Liver (tissue), 9 donors: Measurements from ENCODE around the gene APOB. TPM values are rescaled to one million over a fixed set of nuclear protein-coding genes. Genes with fewer than 3 reads are reported as not detected.

Experiments used
- DNase-seq: peaks from one replicate; pipeline ENCODE4 v3.0.0-alpha.2; 2017; ENCODE audit warnings: low spot score
- H3K27ac ChIP-seq, 2 donors: one replicate each; pipeline ENCODE4 v1.7.0; 2013; ENCODE audit warnings: inconsistent platforms in 2 of 2, low read length in 2 of 2, control low read depth in 1 of 2, low read depth in 1 of 2, mild to moderate bottlenecking in 1 of 2
- H3K27me3 ChIP-seq, 4 donors: one replicate each; pipeline versions ENCODE4 v1.6.1 to v1.7.0; 2013; ENCODE audit warnings: low read length in 3 of 4, inconsistent platforms in 1 of 4, mild to moderate bottlenecking in 1 of 4, moderate library complexity in 1 of 4; ENCODE audit not compliant: control insufficient read depth in 4 of 4, insufficient read depth in 4 of 4
- H3K36me3 ChIP-seq, 4 donors: one replicate each; pipeline versions ENCODE4 v1.6.1 to v1.7.0; 2013; ENCODE audit warnings: low read length in 3 of 4, mild to moderate bottlenecking in 3 of 4, low read depth in 1 of 4, moderate library complexity in 1 of 4; ENCODE audit not compliant: control insufficient read depth in 4 of 4, insufficient read depth in 3 of 4
- H3K4me1 ChIP-seq, 4 donors: one replicate each; pipeline versions ENCODE4 v1.6.1 to v1.7.0; 2013; ENCODE audit warnings: low read length in 3 of 4, mild to moderate bottlenecking in 3 of 4, moderate library complexity in 1 of 4; ENCODE audit not compliant: control insufficient read depth in 4 of 4, insufficient read depth in 4 of 4
- H3K4me3 ChIP-seq, 3 donors: one replicate each; pipeline versions ENCODE4 v1.6.1 to v1.7.0; 2013; ENCODE audit warnings: low read length in 3 of 3, control low read depth in 1 of 3, low read depth in 1 of 3, mild to moderate bottlenecking in 1 of 3
- H3K9ac ChIP-seq, 2 donors: one replicate each; pipeline ENCODE4 v1.7.0; 2013; ENCODE audit warnings: low read length in 2 of 2, mild to moderate bottlenecking in 2 of 2, moderate library complexity in 2 of 2, control low read depth in 1 of 2, low read depth in 1 of 2
- H3K9me3 ChIP-seq, 4 donors: one replicate each; pipeline versions ENCODE4 v1.6.1 to v1.7.0; 2013; ENCODE audit warnings: low read length in 3 of 4; ENCODE audit not compliant: control insufficient read depth in 4 of 4
- EGR1 ChIP-seq, 2 donors: IDR thresholded peaks; 2 replicates each; pipeline ENCODE4 v1.6.1; 2016 to 2018; ENCODE audit warnings: antibody characterized with exemption in 2 of 2, low read depth in 2 of 2
- FOXA1 ChIP-seq: IDR thresholded peaks from 2 replicates; pipeline ENCODE4 v1.6.1; 2016; ENCODE audit warnings: antibody characterized with exemption
- FOXA2 ChIP-seq: IDR thresholded peaks from 2 replicates; pipeline ENCODE4 v1.6.1; 2016; ENCODE audit warnings: antibody characterized with exemption
- GABPA ChIP-seq, 2 donors: IDR thresholded peaks in 1 of 2; conservative IDR thresholded peaks in 1 of 2; 2 replicates each; pipeline ENCODE4 v1.6.1; 2016; ENCODE audit warnings: antibody characterized with exemption in 2 of 2, mild to moderate bottlenecking in 1 of 2, moderate library complexity in 1 of 2
- HNF4A ChIP-seq, 2 donors: conservative IDR thresholded peaks; 2 replicates each; pipeline ENCODE4 v1.6.1; 2016; ENCODE audit warnings: antibody characterized with exemption in 2 of 2, mild to moderate bottlenecking in 2 of 2
- HNF4G ChIP-seq: IDR thresholded peaks from 2 replicates; pipeline ENCODE4 v1.6.1; 2016; ENCODE audit warnings: antibody characterized with exemption
- JUND ChIP-seq, 2 donors: IDR thresholded peaks; 2 replicates each; pipeline ENCODE4 v1.6.1; 2016; ENCODE audit warnings: antibody characterized with exemption in 2 of 2
- NR2F2 ChIP-seq: IDR thresholded peaks from 2 replicates; pipeline ENCODE4 v1.6.1; 2016; ENCODE audit warnings: antibody characterized with exemption
- RAD21 ChIP-seq, 2 donors: IDR thresholded peaks; 2 replicates each; pipeline ENCODE4 v1.6.1; 2016; ENCODE audit warnings: antibody characterized with exemption in 2 of 2, mild to moderate bottlenecking in 2 of 2
- RXRA ChIP-seq, 2 donors: IDR thresholded peaks; 2 replicates each; pipeline ENCODE4 v1.6.1; 2017 to 2018; ENCODE audit warnings: antibody characterized with exemption in 2 of 2, mild to moderate bottlenecking in 1 of 2
- SP1 ChIP-seq: IDR thresholded peaks from 2 replicates; pipeline ENCODE4 v1.6.1; 2018; ENCODE audit warnings: antibody characterized with exemption, mild to moderate bottlenecking
- TAF1 ChIP-seq: conservative IDR thresholded peaks from 2 replicates; pipeline ENCODE4 v1.6.1; 2016; ENCODE audit warnings: antibody characterized with exemption, mild to moderate bottlenecking
- YY1 ChIP-seq: IDR thresholded peaks from 2 replicates; pipeline ENCODE4 v1.6.1; 2016; ENCODE audit warnings: antibody characterized with exemption, mild to moderate bottlenecking
- WGBS: extraction: QIAGEN DNeasy Blood & Tissue Kit; methylation state at CpG from one replicate; pipeline ENCODE4 v1.1.7; 2013; 5-methylcytosine and 5-hydroxymethylcytosine counted together
- polyA plus RNA-seq, 2 donors: library from polyadenylated mRNA; stranded (reverse) in 1 of 2; unstranded in 1 of 2; fragments of 200-250 nt in 1 of 2; fragments of >200 nt in 1 of 2; fragmentation: Nextera tagmentation in 1 of 2; extraction: Ambion mirVana in 1 of 2; gene quantifications; one replicate each; pipeline versions ENCODE4 v1.2.1 to v1.2.3, GENCODE V29; 2013 to 2015
- total RNA-seq, 2 donors: library from RNA; depleted of rRNA; stranded (reverse); fragments of >200 nt; gene quantifications; one replicate each; pipeline ENCODE4 v1.2.3, GENCODE V29; 2014
- TF ChIP-seq, protein P1 (sequence below): IDR thresholded peaks from 2 replicates; pipeline ENCODE4 v1.6.1; 2016; ENCODE audit warnings: antibody characterized with exemption, mild to moderate bottlenecking
- TF ChIP-seq, protein P2 (sequence below): fragments of 150-350 bp; IDR thresholded peaks from 2 replicates; pipeline ENCODE4 v1.5.1; 2017; ENCODE audit warnings: improper control_type of control experiment, low read depth, low read length; ENCODE audit not compliant: missing input control
- TF ChIP-seq, protein P3 (sequence below): IDR thresholded peaks from 2 replicates; pipeline ENCODE4 v1.6.1; 2016; ENCODE audit warnings: antibody characterized with exemption
- TF ChIP-seq, protein P4 (sequence below): IDR thresholded peaks from 2 replicates; pipeline ENCODE4 v1.6.1; 2016; ENCODE audit warnings: antibody characterized with exemption
- TF ChIP-seq, protein P5 (sequence below): IDR thresholded peaks from 2 replicates; pipeline ENCODE4 v1.6.1; 2016; ENCODE audit warnings: antibody characterized with exemption
- donor health status: healthy.
- donor health status: healthy.
- donor health status: healthy.
- donor health status: healthy.
- donor health status: healthy.

APOB gene
- total and polyA plus RNA-seq, 4 donors: 431 to 2,949 (median 1,463) TPM

DNA sequence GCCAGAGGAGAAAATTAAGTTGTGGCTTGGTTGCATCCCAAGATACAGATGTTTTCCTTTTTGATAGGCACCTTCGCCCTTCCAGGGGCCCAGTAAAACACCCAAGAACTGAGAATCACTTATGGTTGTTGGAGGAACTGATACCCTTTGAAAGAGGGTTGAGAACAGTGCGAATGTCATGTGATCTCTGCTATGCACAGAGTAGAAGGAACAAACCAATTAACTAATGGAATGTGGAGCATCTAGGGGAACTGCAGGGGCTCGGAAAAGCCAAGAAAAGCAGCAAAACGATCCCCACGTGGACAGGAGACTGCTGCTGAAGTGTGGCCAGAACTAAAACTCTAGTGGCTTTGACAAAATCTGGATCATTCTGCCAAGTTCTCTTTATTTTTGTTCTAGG, 58.8 kb downstream of the APOB start (continued):
- TF ChIP-seq, protein P1, sequence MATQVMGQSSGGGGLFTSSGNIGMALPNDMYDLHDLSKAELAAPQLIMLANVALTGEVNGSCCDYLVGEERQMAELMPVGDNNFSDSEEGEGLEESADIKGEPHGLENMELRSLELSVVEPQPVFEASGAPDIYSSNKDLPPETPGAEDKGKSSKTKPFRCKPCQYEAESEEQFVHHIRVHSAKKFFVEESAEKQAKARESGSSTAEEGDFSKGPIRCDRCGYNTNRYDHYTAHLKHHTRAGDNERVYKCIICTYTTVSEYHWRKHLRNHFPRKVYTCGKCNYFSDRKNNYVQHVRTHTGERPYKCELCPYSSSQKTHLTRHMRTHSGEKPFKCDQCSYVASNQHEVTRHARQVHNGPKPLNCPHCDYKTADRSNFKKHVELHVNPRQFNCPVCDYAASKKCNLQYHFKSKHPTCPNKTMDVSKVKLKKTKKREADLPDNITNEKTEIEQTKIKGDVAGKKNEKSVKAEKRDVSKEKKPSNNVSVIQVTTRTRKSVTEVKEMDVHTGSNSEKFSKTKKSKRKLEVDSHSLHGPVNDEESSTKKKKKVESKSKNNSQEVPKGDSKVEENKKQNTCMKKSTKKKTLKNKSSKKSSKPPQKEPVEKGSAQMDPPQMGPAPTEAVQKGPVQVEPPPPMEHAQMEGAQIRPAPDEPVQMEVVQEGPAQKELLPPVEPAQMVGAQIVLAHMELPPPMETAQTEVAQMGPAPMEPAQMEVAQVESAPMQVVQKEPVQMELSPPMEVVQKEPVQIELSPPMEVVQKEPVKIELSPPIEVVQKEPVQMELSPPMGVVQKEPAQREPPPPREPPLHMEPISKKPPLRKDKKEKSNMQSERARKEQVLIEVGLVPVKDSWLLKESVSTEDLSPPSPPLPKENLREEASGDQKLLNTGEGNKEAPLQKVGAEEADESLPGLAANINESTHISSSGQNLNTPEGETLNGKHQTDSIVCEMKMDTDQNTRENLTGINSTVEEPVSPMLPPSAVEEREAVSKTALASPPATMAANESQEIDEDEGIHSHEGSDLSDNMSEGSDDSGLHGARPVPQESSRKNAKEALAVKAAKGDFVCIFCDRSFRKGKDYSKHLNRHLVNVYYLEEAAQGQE: no peak
- TF ChIP-seq SP1 (no peak), EGR1 (IDR thresholded peaks at IDR 0.05; ENCODE audit: low read depth in 2 of 2) (no peak), FOXA2 (no peak), NR2F2 (no peak)
- TF ChIP-seq, protein P2, sequence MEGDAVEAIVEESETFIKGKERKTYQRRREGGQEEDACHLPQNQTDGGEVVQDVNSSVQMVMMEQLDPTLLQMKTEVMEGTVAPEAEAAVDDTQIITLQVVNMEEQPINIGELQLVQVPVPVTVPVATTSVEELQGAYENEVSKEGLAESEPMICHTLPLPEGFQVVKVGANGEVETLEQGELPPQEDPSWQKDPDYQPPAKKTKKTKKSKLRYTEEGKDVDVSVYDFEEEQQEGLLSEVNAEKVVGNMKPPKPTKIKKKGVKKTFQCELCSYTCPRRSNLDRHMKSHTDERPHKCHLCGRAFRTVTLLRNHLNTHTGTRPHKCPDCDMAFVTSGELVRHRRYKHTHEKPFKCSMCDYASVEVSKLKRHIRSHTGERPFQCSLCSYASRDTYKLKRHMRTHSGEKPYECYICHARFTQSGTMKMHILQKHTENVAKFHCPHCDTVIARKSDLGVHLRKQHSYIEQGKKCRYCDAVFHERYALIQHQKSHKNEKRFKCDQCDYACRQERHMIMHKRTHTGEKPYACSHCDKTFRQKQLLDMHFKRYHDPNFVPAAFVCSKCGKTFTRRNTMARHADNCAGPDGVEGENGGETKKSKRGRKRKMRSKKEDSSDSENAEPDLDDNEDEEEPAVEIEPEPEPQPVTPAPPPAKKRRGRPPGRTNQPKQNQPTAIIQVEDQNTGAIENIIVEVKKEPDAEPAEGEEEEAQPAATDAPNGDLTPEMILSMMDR: no peak

DNA sequence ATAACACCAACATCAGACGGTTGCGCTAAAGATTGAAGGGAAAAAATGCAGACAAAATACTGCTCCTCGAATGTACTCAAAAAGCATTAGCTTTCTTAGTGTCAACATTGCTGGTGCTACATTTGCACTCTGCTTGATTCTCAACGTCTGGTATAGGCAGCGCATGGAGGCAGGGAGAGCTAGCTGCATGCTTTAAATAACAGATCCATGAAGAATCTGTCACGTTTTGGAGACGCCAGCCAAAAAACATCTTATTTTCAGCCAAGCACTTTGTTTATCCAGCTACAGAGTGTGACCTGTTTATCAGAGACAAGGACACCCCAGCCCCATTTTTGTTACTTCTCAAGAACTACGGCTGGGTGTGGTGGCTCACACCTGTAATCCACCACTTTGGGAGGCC, 59.5 kb downstream of the APOB start:
- no peaks in the 10 kb centered on the region for H3K36me3 ChIP-seq
- H3K27me3 ChIP-seq: no peaks in the 10 kb centered on the region
- no peaks in the 10 kb centered on the region for H3K4me1 ChIP-seq
- H3K4me3 ChIP-seq: no peak overlapping the region
- no peak overlapping the region for H3K27ac ChIP-seq
- TF ChIP-seq, protein P3, sequence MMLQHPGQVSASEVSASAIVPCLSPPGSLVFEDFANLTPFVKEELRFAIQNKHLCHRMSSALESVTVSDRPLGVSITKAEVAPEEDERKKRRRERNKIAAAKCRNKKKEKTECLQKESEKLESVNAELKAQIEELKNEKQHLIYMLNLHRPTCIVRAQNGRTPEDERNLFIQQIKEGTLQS: no peak
- TF ChIP-seq HNF4A (conservative IDR thresholded peaks at IDR 0.05) (no peak), GABPA (IDR thresholded peaks at IDR 0.05 in 1 of 2, conservative IDR thresholded peaks at IDR 0.05 in 1 of 2) (no peak), RAD21 (IDR thresholded peaks at IDR 0.05) (no peak), FOXA1 (no peak), JUND (IDR thresholded peaks at IDR 0.05) (no peak), YY1 (no peak), EGR1 (IDR thresholded peaks at IDR 0.05; ENCODE audit: low read depth in 2 of 2) (no peak), NR2F2 (no peak), HNF4G (no peak), SP1 (no peak), FOXA2 (no peak), RXRA (IDR thresholded peaks at IDR 0.05) (no peak), TAF1 (no peak)
- TF ChIP-seq, protein P4, sequence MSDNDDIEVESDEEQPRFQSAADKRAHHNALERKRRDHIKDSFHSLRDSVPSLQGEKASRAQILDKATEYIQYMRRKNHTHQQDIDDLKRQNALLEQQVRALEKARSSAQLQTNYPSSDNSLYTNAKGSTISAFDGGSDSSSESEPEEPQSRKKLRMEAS: no peak
- TF ChIP-seq, protein P5, sequence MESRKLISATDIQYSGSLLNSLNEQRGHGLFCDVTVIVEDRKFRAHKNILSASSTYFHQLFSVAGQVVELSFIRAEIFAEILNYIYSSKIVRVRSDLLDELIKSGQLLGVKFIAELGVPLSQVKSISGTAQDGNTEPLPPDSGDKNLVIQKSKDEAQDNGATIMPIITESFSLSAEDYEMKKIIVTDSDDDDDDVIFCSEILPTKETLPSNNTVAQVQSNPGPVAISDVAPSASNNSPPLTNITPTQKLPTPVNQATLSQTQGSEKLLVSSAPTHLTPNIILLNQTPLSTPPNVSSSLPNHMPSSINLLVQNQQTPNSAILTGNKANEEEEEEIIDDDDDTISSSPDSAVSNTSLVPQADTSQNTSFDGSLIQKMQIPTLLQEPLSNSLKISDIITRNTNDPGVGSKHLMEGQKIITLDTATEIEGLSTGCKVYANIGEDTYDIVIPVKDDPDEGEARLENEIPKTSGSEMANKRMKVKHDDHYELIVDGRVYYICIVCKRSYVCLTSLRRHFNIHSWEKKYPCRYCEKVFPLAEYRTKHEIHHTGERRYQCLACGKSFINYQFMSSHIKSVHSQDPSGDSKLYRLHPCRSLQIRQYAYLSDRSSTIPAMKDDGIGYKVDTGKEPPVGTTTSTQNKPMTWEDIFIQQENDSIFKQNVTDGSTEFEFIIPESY: no peak
- TF ChIP-seq, protein P1: no peak
- TF ChIP-seq, protein P2: no peak
- no peaks in the 10 kb centered on the region for H3K9me3 ChIP-seq
- H3K9ac ChIP-seq: no peak overlapping the region
- no peak for DNase-seq
- 79% methylated on average over 8 of the region's 8 CpGs for WGBS
